HG02759 (cell line): Measurements from ENCODE around the gene RIPOR2.
"Not testable (repeated sequence)": the region's sequence is repeated elsewhere in the genome, so short reads cannot be mapped to it uniquely, and the experiment has no call there.

Experiments used
- ATAC-seq: cut with Tn5 transposase; IDR thresholded peaks from one replicate; pipeline ENCODE4 v1.9.1; 2021; ENCODE audit warnings: mild to moderate bottlenecking, moderate library complexity; ENCODE audit not compliant: unreplicated experiment

Gene RIPOR2

DNA sequence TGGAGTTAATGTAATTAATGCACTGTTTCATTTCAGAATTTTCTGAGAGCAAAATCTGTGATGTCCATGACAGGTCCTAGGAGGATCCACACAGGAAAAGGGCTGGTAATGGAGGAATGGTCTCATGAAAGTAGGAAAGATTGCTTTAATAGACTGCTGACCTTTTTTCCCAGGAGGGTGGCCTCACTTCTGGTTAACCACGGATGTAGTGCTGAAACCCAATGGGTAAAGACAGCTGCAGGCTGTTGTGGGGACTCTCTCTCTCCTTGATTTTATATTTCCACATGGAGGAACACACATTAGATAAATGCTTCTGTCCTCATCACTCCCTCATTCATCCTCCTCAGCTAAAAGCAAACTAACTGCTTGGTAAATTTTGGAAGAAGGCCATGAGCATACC is 23.6 kb upstream of the RIPOR2 start:
- ATAC-seq = no peak

DNA sequence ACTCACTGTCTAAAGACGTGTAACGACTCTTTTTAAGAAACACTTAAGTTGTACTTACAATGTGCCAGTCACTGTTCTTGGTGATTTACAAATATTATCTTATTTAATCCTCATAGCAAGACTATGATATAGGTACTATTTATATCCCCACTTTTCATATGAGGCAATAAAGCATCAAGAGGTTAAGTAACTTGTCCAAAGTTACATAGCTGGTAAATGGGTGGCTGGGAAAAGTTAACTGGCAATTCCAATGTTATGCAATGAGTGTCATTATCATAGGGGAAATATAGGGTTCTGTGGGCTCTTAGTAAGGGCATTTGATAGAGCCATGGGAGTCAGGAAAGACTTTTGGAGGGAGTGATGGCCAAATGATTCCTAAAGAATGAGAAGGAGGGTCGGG is 21.4 kb upstream of the RIPOR2 start:
- ATAC-seq = no peak

DNA sequence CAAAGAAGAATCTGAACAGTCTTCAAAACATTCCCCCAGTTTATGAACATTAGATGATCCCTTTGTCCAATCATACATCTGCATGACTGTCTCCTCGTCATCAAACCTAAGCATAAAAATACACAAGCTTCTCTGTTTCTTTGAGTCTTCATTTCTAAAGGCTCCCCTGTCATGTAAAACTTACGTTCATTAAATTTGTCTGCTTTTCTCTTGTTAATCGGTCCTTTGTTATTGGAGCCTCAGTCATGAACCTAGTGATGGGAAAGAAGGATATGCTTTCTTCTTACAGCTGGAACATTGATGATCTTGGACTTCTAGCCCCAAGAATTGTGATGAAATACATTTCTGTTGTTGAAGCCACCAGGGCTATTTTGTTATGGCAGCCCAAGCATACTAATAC is 18.0 kb upstream of the RIPOR2 start:
- no peak for ATAC-seq

DNA sequence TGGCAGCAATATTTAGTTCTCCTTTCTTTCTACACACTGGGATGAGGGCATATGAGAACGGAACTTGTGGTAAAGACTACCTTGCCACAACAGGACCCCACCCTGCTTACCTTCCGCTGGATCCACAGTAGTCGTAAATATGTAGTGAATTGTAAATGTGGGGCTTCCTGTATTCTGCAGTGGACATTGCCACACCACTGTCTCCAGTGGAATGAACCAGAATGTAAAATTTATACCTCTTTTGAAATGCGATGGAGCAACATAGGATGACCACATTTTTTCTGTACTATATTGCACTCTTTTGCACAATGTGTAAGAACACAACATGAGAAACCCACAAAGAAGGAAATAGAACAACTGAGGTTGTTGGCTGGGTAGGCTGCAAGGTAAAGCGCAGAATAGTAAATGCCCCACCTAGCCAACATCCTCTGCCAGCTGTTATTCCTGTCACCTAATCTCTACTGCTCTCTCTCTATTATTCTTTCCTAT is 16.1 kb upstream of the RIPOR2 start:
- no peak for ATAC-seq

DNA sequence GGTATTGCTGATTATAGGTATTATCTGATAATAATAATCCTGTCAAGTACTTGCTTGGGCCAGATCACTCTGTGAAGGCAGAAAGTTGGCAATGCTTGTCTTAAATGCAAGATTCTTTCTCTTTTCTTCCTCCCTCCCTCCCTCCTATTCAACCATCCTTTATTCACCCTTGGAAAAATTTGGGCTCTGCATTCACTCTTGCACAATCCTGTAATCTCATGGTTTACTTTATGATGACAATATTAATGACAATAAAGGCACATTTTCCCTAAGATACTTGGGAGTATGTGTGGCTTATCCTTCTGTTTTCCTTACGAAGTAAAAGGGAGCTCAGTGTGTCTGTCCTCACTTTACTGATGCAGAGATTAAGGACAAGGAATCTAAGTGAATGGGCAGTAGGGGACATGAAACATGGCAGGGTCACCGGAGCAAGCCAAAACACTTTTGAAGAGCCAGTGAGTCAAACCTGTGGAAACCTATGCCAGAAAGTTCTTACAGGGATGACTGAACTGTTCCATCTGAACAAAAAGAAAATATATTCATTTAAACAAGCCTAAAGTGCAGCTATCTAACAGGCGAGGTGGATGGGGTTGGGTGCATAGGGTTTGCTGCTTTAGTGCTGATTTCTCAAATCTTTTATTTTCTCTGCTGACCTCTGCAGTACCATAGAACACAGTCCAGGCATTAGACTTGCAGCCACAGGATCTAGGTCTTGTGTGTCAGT is 14.6 kb upstream of the RIPOR2 start:
- no peak for ATAC-seq

DNA sequence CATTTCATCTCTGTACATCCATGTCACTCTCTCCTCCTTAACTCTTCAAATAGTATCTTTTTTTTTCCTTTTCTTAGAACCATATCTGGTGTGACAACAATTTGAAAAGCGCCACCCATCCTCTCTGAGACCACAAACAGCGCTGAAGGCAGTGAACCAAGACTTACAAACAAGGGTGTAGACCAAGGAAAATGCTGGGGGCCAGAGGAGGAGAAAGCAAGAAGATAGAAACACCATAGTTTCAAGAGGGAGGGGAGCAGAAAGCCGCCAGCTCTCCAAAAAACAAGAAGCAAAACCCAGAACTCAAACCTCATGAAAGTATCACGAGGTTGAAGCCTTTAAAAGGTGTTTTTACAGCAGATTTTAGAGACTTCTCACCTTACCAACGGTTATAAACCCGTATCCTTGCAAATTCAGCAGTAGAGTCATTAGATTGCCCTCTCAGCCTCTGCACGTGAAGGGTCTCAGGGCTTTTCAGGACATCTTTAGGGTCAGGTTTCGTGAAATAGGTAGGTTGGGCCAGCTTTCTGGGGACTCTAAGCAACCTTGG is 13.3 kb upstream of the RIPOR2 start:
- ATAC-seq = peak; percentile 96

DNA sequence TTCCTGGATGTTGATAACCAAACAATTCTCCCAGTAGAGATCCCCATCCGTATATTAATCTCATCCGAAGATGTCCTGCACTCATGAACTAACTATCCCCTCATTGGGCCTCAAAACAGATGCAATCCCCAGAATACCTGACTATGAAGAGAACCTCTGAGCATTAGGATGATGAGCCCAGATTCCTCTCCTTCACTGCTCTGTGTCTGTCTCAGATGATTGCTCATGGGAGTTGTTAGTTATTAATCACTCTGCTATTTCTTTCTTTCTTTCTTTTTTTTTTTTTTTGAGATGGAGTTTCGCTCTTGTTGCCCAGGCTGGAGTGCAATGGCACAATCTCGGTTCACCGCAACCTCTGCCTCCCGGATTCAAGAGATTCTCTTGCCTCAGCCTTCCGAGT is 12.5 kb upstream of the RIPOR2 start:
- not testable (repeated sequence) for ATAC-seq

DNA sequence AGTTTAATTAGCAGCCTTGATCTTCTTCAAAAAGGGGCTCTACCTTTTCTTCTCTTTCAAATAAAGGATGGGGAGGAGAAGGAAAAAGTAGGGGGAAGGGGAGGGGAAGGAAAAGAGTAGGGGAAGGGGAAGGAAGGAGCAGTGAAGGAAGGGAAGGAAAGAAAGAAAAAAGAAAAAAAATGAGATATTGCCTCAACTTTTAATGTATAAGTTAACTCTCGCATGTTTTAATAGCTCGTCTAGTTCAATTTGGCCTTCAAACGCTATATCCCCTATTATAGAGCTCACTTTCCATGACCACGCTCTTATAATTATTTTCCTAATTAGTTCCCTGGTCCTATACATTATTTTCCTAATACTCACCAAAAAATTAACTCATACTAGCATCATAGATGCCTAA is 11.9 kb upstream of the RIPOR2 start:
- no peak for ATAC-seq

DNA sequence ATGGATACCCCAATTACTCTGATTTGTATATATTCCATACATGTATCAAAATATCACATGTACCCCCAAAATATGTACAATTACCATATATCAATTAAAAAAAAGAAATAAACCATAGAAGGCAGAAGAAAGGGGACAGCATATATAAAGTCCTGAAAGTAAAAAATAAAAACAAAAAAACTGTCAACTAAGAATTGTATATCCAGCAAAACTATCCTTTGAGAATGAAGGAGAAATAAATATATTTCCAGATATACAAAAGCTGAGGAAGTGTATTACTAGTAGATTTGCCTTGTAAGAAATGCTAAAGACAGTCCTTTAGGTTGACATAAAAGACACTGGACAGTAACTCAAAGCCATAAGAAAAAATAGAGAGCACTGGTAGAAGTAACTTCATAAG is 9.3 kb upstream of the RIPOR2 start:
- ATAC-seq = no peak

DNA sequence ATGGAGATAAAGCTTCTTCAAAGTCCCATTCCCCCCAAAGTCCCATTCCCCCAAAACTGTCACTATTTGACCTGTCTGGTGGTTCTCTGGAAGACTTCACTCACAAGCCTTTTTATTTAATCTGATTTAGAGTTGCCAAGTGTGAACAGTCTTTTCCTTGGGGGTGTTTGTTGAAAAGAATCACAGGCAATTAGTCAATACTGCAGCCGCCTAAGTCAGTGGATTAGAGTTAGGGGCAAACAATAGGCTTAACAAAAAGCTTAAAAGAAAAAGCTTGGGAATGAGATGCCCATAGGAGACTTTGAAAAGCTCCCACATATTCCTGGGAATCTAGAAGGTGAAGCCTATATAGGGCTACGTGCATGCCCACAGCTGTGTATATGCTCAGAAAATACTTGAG is 8.0 kb upstream of the RIPOR2 start:
- no peak for ATAC-seq

DNA sequence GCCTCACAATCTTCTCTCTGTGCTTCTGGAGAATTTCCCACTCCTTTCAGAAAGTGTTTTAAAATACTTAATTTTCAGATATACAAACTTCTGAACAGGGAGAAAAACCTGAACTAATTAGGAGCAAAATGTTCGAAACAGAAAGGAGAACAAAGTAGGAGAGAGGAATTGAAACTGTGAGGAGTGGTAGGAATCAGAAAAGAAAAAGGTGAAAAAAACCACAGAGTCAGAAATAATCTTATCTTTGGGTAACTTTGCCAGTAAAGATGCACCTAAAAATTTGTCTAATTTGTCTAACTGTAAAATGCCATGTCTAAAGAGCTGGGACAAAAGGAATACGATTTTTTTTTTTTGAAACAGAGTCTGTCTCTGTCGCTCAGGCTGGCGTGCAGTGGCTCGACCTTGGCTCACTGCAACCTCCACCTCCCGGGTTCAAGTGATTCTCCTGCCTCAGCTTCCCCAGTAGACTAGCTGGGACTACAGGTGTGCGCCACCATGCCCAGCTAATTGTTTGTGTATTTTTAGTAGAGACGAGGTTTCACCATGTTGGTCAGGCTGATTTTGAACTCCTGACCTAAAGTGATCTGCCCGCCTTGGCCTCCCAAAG is 4.7 kb upstream of the RIPOR2 start:
- ATAC-seq = no peak

DNA sequence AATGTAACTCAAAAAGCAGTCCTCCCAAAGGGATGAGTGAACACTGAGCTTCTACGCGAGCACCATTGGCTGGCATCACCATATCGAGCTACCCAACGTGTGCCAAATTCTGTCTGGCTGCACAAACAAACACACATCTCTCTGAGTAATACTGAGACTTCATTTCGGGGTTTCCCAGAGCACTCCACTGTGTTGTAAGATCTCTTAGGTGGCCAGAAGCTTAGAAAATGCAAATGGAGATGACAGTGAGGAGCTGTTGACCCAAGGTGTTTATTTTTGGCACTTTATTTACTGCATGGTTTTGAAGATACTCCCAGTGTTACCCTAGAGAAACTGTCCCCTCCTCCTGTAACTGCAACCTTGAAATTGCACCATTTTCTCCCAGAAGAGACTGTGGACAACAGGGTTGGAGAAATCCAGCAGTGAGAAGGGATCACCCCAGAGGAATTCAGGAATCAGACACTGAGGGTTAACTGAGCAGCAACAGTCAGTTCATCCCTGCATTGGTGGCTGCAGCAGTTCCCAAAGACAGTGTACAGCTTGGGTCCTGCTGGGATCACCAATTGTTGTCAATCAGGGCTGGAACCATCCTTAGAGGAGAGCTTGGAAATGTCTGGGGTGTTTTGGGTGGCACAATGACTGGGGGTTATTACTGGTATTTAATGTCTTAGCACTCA is 1.0 kb upstream of the RIPOR2 start:
- peak; percentile 66 for ATAC-seq

DNA sequence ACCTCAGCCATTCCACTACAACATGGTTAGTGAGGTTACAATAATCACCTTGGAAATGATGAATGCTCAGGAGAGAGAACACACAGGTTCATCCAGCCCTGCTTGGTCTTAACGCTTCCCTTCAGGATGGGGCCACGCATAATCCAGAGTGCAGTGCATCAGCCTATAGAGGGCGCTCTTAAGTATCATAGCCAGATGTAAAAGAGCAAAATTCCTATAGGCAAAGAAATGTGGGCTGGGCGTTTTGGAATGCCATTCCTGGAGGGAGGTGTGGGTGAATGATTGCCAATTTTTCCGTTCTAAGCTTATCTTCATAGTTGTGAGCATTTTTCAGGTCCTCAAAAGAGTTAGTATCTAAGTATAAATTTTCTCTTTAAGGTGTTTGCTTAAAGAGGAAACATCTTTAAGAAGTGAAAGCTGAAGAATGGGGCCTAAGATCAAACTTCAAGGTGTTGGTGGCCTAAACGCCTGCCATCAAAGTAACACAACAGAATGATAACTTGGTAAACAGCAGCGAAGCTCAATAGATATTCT is 1.8 kb downstream of the RIPOR2 start:
- no peak for ATAC-seq

DNA sequence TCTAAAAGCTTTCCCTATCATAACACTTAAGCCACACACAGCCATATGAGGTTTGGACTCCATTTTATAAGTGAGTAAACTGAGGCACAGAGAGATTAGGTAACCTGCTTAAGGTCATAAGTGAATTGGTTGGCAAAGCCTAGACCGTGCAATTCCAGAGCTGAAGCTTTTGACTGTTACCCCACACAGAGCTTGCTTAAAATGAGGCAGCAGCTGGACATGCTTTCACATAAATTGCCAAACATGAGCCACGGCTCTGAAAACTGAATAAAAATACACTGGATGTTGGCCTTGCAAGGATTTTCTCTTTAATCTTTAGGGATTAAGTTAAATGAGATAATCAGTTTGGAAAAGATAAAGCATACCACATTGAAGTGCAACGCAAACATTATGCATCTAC is 2.5 kb downstream of the RIPOR2 start:
- ATAC-seq = peak; percentile 2

DNA sequence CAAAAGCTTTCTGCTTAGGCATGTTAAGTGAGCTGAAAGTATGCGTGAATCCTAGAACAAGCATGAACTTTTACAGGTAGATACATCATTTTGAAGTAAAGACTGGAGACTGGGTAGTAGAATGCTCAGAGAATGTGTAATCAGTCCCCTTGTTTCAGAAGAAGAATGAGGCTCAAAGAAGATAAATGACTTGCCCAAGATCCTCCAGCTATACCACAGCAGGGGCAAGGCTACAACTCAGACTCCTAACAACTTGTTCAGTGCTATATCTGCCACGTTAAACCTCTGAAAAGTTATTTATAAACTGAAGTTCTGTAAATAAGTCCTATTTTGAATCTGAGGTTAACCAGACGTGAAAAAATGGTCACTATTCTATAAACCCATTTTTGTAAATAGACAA is 2.9 kb downstream of the RIPOR2 start:
- ATAC-seq = peak; percentile 35

DNA sequence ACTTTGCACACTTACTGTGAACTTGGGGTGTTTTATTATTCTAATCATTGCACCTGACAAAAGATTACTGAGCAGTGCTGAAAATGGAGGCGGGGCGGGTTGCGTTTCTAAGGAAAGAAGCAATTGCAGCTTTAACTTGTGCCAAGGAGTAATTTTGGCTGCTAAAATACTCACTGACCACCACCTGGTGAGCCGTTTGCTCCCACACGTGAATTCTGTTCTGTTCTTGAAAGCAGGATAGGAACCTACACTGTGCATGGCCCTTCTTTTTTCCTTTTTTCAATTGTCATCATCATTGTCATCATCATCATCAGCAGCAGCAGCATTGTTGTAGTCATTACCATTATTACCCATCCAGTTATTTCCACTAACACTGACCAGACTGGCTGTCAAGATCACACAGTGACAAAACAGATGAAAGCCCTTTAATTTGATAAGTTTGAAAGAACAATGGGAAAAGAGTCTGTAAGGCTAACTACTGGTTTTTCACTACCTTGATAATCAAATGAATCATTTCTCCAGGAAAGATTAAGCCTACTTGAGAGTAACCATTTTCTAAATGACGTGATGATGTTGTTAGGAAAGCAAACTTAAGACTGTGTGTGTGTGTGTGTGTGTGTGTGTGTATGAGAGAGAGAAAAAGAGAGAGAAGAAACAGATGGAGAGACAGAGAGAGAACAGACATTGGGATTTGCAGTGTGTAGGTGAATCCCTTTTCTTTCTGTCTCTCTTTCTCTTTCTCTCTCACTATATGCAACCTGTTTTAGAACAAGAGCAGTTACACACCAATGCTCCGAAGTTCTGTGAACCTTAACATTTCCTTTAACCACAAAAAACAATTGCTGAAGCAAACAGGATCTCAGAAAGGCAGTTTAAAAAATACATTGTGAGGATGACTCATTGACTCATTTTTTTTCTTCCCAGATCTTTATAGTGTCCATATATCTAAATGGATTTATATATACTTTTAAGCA is 3.8 kb downstream of the RIPOR2 start:
- ATAC-seq = no peak

DNA sequence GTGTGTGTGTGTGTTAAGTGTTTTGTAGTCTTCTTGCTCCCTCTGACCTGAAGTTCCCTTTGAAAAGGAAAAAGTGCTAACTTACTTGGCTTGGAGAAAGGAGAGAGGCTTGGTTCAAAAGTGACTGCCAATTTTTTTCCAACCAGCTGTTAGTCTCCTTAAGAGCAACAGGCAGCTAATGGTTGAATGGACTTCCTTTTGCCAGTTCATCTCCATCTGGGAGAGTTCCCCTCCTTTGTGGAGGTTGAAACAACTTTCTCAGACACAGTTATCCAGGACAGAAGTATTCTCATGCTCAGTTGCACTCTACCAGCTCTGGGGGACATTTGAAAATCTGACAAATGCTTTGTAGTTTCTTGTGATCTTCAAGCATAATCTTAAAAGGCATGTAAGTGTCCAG is 4.5 kb downstream of the RIPOR2 start:
- no peak for ATAC-seq

DNA sequence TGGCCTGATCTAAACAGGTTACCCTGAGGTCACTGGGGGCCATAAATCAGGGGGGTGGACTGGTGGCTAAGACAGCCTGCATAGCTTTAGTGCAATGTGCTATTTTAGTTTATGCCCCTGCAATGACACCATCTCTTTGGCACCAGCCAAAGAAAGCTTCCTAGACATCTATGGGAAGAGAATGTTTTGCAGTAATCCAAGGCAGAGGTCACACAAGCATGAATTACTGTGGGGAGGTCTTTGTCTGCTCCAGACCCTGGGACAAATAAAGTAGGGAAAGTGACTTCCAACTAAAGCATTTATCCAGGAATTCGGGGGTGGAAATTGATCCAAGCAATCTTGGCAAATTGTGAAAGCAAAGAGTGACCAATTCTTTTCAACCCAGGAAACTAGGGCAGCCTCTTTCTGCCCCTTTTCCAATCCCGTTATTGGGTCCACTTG is 5.3 kb downstream of the RIPOR2 start:
- ATAC-seq = no peak

DNA sequence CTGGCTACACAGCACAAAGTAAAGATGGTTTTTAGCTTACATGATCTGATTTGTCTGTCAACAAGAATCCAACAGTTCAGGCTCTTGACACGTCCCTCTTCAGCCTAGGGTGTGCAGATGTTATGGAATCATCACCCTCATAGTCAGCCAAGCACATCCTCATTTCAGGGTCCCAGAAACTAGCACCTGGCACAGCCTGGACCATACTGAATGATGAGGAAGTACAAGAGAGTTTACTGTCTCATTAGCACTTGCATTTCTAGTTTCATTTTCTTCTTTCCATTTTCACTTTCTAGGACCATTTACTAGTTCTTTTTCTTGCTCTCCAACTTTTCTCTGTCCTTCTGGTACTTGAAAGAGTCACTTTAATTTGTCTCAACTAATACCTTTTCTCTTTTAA is 6.5 kb downstream of the RIPOR2 start:
- ATAC-seq = peak; percentile 28

DNA sequence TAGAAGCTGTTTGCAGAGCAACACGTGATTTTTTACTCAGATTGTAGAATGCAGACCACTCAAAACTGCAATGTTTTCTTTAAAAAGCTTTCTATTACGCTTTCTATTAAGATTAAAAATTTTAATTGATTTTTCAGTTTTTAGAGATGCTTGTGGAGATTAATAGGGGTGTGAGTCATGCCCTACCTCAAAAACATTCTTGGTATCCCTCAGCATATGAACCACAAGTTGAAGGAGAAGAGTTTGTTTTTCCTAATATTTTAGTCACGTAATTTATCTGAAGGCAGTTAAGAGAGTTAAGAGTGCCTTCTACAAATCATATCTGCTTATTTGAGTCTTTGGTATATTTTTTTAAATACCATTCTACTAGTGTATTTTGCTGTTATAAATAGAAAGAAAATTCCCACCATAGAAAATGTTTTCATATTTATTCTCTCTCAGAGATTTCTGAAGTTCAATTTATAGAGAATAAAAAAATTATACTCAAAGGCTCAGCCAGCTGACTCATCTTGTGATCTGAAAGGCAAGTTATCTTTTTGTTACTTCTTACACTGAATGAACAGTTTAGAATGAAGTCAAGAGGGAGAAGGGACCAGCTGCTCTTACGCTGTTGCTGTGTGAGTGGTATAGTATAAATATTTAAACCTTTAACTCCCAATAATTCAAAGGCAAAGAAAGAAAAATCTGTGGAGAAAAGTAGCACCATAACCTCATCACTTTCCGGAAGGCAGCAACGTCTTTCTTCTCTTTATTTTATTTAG is 7.6 kb downstream of the RIPOR2 start:
- no peak for ATAC-seq
